Esophagus squamous epithelium (tissue), 4 donors: ENCODE measurements around the gene PEAK1.

Experiments used
- CTCF ChIP-seq, 6 experiments: fragments of 450-650 bp in 4 of 6; fragments of 200-600 bp in 2 of 6; sonication (generic) in 2 of 6; IDR thresholded peaks; one replicate each; pipeline ENCODE4 v1.5.1; 2016 to 2019; ENCODE audit warnings: antibody characterized with exemption in 6 of 6, mild to moderate bottlenecking in 4 of 6, moderate library complexity in 4 of 6
- POLR2A ChIP-seq, 4 donors: fragments of 450-650 bp; IDR thresholded peaks; one replicate each; pipeline ENCODE4 v1.6.1; 2017; ENCODE audit warnings: antibody characterized with exemption in 4 of 4, mild to moderate bottlenecking in 4 of 4, moderate library complexity in 3 of 4

GRCh38 chr15:77276943-77277342 is 143.0 kb downstream of the PEAK1 start:
- TF ChIP-seq CTCF (IDR thresholded peaks at IDR 0.05) (no peak), POLR2A (IDR thresholded peaks at IDR 0.05) (no peak)
